ENCODE data around the gene ADAMTSL4. TPM values are rescaled to one million over a fixed set of nuclear protein-coding genes. Genes with fewer than 3 reads are reported as not detected.

Gene ADAMTSL4
- total and polyA plus RNA-seq, 9 of the 15 experiments (the other 6 are each of a cell fraction or from before 2014, with no cell fraction given), result 12.7 to 212 (median 35.6) TPM

DNA sequence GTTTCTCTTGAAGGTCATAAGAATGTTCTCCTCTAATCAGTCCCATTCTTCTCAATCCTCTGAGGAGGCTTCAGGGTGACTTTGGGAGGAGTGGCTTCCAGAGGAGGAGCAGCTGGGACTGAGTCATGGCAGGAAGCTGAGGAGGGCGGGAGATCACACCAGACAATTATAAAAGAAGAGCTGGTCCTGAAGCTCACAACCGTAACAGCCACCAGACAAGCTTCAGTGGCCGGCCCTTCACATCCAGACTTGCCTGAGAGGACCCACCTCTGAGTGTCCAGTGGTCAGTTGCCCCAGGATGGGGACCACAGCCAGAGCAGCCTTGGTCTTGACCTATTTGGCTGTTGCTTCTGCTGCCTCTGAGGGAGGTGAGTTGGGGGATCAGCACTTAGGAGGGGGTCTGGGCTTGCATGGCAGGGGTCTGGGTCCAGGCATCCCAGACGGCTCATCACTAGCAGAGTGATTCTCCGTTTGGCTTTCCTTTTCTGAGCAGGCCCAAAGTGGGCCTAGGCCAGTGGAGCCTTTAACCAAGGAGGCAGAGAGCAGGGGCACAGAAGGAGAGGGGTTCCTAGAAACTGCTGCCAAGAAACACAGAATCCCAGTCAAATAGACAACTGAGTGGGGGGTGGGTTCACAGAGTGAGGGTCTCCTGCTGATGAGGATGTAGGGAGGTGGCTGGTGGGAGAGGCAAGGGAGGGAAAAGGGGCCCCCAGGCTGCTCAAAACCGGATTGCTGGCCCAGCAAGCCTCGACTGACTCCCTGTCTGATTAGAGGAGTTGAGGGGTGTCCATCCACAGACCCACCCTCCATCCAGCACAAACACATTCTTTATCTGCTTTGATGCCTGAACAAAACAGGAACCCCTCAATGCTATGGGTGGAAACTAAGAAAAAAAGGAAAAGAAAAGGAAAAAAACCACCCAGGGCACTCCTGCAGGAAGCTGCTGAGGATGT, 41.0 kb upstream of the ADAMTSL4 start, which contains the start of gene ECM1 (continued):
- TF ChIP-seq ZNF592 (IDR thresholded peaks at IDR 0.05) (peak; percentile 68; the same call in 1 of the 2 replicates), ZC3H4 (CRISPR knock-in tag; IDR thresholded peaks at IDR 0.05; ENCODE audit: borderline replicate concordance) (peak; percentile 16; the same call in 1 of the 2 replicates), ETV1 (tag; conservative IDR thresholded peaks at IDR 0.05; ENCODE audit: low read depth) (peak; percentile 82), NBN (IDR thresholded peaks at IDR 0.05; ENCODE audit: low read depth) (no peak; the same call in 1 of the 2 replicates), EP300 (IDR thresholded peaks at IDR 0.05; ENCODE audit: low read length) (peak; percentile 66), TAF15 (IDR thresholded peaks at IDR 0.05; ENCODE audit: low read depth, low read length) (no peak), HOXB6 (CRISPR knock-in tag; IDR thresholded peaks at IDR 0.05; ENCODE audit: borderline replicate concordance) (0 out of 2 replicates have a peak, but pooled peaks have one; percentile 78), HOMEZ (CRISPR knock-in tag; IDR thresholded peaks at IDR 0.05) (no peak), RCOR1 (IDR thresholded peaks at IDR 0.05; ENCODE audit: borderline replicate concordance in 1 of 2, low read depth in 2 of 2, low read length in 2 of 2) (peak in 1 of 2 experiments; percentile 83; a peak in 2 of 4 replicates), MECOM (CRISPR knock-in tag; IDR thresholded peaks at IDR 0.05) (no peak), PHF8 (IDR thresholded peaks at IDR 0.05; ENCODE audit: borderline replicate concordance, low read length) (peak; percentile 43; the same call in 1 of the 2 replicates), BACH1 (tag; IDR thresholded peaks at IDR 0.05) (no peak), NEUROD1 (IDR thresholded peaks at IDR 0.05; ENCODE audit: borderline replicate concordance, low read depth, low read length, partially characterized antibody) (no peak)
- TF ChIP-seq, protein P1, sequence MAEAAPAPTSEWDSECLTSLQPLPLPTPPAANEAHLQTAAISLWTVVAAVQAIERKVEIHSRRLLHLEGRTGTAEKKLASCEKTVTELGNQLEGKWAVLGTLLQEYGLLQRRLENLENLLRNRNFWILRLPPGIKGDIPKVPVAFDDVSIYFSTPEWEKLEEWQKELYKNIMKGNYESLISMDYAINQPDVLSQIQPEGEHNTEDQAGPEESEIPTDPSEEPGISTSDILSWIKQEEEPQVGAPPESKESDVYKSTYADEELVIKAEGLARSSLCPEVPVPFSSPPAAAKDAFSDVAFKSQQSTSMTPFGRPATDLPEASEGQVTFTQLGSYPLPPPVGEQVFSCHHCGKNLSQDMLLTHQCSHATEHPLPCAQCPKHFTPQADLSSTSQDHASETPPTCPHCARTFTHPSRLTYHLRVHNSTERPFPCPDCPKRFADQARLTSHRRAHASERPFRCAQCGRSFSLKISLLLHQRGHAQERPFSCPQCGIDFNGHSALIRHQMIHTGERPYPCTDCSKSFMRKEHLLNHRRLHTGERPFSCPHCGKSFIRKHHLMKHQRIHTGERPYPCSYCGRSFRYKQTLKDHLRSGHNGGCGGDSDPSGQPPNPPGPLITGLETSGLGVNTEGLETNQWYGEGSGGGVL (CRISPR knock-in tag; IDR thresholded peaks at IDR 0.05), result 0 out of 2 replicates have a peak, but pooled peaks have one; percentile 15
- TF ChIP-seq, protein P2, sequence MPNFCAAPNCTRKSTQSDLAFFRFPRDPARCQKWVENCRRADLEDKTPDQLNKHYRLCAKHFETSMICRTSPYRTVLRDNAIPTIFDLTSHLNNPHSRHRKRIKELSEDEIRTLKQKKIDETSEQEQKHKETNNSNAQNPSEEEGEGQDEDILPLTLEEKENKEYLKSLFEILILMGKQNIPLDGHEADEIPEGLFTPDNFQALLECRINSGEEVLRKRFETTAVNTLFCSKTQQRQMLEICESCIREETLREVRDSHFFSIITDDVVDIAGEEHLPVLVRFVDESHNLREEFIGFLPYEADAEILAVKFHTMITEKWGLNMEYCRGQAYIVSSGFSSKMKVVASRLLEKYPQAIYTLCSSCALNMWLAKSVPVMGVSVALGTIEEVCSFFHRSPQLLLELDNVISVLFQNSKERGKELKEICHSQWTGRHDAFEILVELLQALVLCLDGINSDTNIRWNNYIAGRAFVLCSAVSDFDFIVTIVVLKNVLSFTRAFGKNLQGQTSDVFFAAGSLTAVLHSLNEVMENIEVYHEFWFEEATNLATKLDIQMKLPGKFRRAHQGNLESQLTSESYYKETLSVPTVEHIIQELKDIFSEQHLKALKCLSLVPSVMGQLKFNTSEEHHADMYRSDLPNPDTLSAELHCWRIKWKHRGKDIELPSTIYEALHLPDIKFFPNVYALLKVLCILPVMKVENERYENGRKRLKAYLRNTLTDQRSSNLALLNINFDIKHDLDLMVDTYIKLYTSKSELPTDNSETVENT (CRISPR knock-in tag; IDR thresholded peaks at IDR 0.05), result peak; percentile 37; the same call in 1 of the 2 replicates

Data from K562 (cell line).